NCI-H345 treated with DMSO at 0.1 percent for 48 hours (cell line): Measurements from ENCODE around the gene OSBPL1A.
"Not testable (repeated sequence)": the region's sequence is repeated elsewhere in the genome, so short reads cannot be mapped to it uniquely, and the experiment has no call there.

ENCODE experiments used
- DNase-seq: peaks from one replicate; lab custom pipeline; 2025; ENCODE audit not compliant: unreplicated experiment; lab: John Stamatoyannopoulos, UW

Gene OSBPL1A

DNA sequence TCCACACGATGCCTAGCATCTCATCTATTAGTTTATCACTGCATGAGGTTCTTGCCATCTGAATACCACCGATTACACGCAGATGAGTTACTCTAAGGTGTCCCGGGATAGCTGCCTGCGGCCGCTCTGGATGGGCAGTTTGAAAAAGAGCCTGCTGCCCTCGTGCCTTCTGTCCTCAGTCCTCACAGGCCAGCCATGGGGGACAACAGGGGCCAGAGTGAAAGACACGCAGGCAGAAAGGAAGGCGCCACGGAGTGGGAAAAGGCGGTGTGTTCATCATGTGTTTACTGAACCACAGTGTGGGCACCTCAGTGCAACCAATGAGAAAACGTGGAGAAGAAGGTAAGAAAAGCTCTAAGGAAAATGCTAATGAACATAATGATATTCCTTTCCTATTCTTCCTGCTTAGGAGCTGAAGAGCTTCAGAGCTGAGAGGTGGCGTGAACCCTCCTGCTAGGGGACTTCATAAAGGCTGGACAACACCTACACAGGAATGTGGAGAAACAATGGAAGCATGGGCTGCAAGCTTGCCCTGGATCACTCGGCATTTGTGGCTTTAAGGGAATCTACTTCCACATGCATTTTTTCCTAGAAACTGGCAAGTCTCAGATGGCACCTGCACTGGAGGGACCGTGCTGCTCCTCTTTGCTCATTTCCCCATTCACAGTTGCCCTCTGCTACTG, 207.8 kb downstream of the OSBPL1A start:
- no peak for DNase-seq

- no peak for DNase-seq
Observed at GRCh38 chr18:24189007-24189528, 208.6 kb downstream of the OSBPL1A start.

GRCh38 chr18:24188120-24188519, 209.5 kb downstream of the OSBPL1A start:
- no peak for DNase-seq

GRCh38 chr18:24187689-24188088, 209.9 kb downstream of the OSBPL1A start:
- DNase-seq: no peak

GRCh38 chr18:24187049-24187448, 210.6 kb downstream of the OSBPL1A start:
- DNase-seq: no peak

DNA sequence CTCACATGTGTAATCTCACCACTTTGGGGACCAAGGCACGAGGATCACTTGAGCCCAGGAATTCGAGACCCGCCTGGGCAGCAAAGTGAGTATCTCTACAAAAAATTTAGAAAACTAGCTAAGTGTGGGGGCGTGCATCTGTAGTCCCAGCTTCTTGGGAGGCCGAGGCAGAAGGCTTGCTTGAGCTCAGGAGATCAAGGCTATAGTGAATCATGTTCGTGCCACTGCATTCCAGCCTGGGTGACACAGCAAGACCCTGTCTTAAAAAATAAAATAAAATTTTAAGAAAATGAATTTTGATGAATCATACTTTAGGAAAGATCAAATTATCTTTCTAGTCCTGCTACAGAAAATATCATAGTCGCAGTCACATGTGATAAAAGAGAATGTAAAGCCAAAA, 211.8 kb downstream of the OSBPL1A start:
- no peak for DNase-seq

DNA sequence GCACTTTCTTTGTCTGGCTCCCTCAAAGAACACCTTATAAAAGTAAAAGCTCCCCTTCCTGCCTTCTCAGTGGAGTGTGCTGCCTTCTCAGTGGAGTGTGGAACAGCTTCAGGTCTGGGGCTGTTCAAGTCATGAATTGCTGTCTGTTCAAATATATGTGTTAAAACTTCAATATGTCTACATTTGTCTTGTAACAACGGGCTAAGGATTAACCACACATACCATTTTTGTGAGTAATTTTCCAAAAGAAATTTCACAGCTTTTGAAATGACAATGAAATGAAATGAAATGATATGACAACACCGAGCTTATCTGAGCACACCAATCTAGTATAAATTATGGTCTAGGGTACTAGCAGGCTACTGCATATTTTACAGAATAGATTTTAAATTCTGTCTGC, 215.8 kb downstream of the OSBPL1A start:
- DNase-seq: no peak

DNA sequence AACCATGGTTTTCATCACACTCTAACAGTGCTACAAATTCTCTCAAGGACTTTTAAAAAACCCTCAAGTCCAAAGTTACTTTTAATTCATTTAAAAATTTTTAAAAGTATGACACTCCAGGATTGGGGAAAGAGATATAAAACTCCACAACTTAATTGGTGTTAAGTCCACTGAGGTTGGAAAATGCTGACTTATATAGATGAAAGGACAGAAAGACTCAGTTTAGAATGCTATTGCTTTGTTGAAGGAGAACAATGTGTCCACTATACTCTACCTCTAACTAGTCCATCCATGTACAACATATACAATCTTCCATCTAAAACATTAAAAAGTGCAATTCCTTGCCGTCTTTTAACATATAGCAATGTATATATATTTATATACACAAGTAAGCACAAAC, 217.6 kb downstream of the OSBPL1A start:
- DNase-seq: no peak

GRCh38 chr18:24177499-24178133, 220.0 kb downstream of the OSBPL1A start:
- DNase-seq: no peak

GRCh38 chr18:24176727-24177416, 220.8 kb downstream of the OSBPL1A start:
- no peak for DNase-seq

DNA sequence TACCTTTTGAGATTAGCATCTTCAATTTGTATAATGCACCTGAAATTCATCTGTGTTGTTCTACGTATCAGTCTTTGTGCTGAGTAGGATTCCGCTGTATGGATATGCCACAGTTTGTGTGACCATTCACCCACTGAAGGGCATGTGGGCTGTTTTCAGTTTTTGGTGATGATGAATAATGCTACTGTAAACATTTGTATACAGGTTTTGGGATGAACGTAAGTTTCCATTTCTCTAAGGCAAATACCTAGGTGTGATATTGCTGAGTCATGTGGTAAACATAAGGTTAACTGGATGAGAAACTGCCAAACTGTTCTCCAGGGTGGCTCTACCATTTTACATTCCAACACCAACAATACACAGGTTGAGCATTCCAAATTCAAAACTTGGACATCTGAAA, 223.6 kb downstream of the OSBPL1A start:
- DNase-seq: no peak

GRCh38 chr18:24170360-24170759, 227.3 kb downstream of the OSBPL1A start:
- no peak for DNase-seq

GRCh38 chr18:24168496-24168895, 229.1 kb downstream of the OSBPL1A start:
- DNase-seq: no peak

DNA sequence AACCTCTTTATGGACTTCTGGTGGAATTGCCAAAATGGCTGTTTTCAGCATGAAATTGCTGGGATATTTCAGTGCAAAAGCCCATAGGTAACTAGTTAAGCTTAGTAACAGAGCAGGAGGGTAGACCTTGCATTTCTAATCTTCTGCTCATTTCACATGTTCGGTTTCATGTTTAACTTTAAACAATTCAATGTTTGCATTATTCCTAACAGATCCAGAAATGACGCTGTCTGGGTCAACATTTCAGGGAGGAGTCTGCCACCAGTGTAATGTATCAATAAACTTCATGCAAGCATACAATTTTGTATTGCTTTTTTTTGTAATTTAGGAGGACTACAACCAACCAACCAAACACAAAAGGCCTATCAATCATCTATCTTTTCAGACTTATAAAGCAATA, 236.3 kb downstream of the OSBPL1A start:
- DNase-seq: no peak

DNA sequence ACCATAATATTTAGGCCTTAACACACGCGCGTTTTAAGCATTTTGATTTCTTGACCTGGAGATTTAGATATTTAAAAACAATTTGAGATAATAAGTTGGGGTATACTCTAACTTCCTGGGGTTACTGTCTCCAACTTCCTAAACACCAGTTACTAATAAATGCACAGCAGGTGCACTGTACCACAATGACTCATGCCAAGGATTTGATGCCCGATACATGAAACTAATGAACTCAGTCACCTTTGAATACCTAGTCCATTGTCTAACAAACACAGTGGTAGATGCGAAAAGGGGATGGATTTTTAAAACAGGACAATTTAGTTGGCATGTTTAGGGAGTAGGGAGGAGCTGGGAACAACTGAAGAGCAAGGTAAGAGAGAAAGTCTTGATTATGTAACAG, 237.5 kb downstream of the OSBPL1A start:
- DNase-seq: no peak

DNA sequence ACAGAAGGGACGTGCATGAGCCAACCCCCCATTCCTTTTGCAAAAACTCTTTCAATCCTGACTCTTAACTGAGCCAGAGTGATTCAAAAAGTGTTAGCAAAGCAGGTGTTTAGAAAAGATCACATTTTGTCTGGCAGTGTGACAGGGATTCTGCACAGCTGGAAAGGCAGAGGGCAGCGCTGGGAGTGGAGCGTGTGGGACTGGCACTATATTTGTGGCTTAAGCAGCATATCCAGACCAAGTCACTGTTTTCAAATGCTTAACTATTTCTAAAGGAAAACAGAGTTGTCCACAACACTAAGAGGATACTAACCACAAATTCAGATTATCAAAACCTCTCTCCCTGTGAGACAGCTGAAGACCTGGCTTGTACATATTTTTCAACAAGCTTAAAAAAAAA, 239.8 kb downstream of the OSBPL1A start:
- no peak for DNase-seq

- DNase-seq: no peak
Observed at GRCh38 chr18:24153397-24153796, 244.2 kb downstream of the OSBPL1A start.

GRCh38 chr18:24149591-24149990, 248.0 kb downstream of the OSBPL1A start:
- not testable (repeated sequence) for DNase-seq

- DNase-seq: no peak
Observed at GRCh38 chr18:24142376-24142775, 255.2 kb downstream of the OSBPL1A start.

- no peak for DNase-seq
Observed at GRCh38 chr18:24140697-24141096, 256.9 kb downstream of the OSBPL1A start.

DNA sequence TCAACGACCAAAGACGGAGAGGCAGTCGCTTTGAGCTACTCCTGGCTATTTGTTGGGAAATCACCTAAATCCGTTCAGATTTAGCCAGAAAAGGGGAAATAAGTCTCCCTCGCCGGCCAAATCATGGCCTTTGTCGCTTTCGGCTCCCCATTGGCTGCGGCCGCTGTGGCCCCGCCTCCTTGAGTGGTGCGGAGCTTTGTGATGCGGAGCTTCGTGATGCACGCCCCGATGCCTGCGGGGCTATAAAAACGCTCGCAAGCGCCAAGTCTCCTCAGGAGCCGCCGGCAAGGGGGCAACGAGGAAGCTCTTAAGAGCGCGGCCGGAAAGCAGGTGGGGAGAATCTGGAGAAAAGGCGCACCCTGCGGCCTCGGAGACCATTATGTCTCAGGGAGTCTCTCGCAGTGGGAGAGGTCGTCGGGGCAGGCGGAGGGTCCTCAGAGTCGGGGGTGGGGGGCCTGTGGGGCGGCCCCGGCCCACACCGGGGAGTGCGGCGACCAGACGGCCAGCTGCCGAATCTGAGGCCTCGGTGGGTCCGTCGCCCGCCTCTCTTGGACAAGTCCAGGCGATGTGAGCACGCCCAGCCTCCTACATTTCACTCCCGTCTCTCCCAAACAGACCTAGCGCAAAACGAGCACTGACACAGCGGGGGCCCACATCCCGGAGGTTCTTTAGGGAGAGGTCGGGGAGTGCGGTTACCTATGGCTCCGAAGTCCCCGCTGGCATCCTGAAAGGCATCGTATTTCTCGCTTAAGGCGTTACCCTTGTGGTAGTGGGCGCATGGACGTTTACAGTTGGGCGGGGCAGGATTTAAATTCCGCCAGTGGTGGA, 258.6 kb downstream of the OSBPL1A start, which contains the start of gene CABYR:
TSS of gene CABYR (plus strand) at position 274 of the 828 bp plus-strand sequence. CDS start 4,053 bp downstream, outside the sequence.
- peak; percentile 89 for DNase-seq
